Hepatocyte (in vitro differentiated cells): ENCODE measurements around the gene FYN.

Experiments used
- EZH2 ChIP-seq: fragments of 200-600 bp; sonication (generic); IDR thresholded peaks from 2 replicates; pipeline ENCODE4 v1.6.1; 2016; ENCODE audit warnings: antibody characterized with exemption, mild to moderate bottlenecking, borderline replicate concordance
- EZH2phosphoT487 ChIP-seq: fragments of 200-600 bp; sonication (generic); IDR thresholded peaks from one replicate; pipeline ENCODE4 v1.6.1; 2018; ENCODE audit warnings: antibody characterized with exemption, mild to moderate bottlenecking, low read depth, moderate library complexity; ENCODE audit not compliant: unreplicated experiment, severe bottlenecking
- TF ChIP-seq, protein P1 (sequence below): fragments of 200-600 bp; sonication (generic); IDR thresholded peaks from 2 replicates; pipeline ENCODE4 v1.5.1; 2016; ENCODE audit warnings: antibody characterized with exemption, mild to moderate bottlenecking; ENCODE audit not compliant: poor library complexity

DNA sequence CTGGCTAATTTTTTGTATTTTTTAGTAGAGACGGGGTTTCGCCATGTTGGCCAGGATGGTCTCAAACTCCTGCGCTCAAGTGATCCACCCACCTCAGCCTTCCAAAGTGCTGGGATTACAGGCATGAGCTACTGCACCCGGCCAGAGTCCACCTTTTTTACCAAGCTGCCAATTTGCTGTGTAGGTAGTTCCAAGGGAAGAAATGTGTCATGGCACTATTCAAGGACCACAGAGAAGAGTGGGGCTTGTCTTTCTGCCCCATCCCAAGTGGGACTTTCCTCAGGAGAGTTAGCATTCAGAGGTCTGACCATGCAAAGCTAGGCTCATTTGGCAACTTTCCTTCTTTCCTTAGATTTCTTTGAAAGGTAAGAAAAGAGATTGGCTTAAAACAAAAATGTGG lies 155.6 kb downstream of the FYN start:
- TF ChIP-seq, protein P1, sequence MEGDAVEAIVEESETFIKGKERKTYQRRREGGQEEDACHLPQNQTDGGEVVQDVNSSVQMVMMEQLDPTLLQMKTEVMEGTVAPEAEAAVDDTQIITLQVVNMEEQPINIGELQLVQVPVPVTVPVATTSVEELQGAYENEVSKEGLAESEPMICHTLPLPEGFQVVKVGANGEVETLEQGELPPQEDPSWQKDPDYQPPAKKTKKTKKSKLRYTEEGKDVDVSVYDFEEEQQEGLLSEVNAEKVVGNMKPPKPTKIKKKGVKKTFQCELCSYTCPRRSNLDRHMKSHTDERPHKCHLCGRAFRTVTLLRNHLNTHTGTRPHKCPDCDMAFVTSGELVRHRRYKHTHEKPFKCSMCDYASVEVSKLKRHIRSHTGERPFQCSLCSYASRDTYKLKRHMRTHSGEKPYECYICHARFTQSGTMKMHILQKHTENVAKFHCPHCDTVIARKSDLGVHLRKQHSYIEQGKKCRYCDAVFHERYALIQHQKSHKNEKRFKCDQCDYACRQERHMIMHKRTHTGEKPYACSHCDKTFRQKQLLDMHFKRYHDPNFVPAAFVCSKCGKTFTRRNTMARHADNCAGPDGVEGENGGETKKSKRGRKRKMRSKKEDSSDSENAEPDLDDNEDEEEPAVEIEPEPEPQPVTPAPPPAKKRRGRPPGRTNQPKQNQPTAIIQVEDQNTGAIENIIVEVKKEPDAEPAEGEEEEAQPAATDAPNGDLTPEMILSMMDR: no peak
- TF ChIP-seq EZH2: no peak
- TF ChIP-seq EZH2phosphoT487: no peak
